ENCODE measurements around the gene MATN4.
"Not testable (repeated sequence)": the region's sequence is repeated elsewhere in the genome, so short reads cannot be mapped to it uniquely, and the experiment has no call there.

The MATN4 gene, protein sequence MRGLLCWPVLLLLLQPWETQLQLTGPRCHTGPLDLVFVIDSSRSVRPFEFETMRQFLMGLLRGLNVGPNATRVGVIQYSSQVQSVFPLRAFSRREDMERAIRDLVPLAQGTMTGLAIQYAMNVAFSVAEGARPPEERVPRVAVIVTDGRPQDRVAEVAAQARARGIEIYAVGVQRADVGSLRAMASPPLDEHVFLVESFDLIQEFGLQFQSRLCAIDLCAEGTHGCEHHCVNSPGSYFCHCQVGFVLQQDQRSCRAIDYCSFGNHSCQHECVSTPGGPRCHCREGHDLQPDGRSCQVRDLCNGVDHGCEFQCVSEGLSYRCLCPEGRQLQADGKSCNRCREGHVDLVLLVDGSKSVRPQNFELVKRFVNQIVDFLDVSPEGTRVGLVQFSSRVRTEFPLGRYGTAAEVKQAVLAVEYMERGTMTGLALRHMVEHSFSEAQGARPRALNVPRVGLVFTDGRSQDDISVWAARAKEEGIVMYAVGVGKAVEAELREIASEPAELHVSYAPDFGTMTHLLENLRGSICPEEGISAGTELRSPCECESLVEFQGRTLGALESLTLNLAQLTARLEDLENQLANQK

DNA sequence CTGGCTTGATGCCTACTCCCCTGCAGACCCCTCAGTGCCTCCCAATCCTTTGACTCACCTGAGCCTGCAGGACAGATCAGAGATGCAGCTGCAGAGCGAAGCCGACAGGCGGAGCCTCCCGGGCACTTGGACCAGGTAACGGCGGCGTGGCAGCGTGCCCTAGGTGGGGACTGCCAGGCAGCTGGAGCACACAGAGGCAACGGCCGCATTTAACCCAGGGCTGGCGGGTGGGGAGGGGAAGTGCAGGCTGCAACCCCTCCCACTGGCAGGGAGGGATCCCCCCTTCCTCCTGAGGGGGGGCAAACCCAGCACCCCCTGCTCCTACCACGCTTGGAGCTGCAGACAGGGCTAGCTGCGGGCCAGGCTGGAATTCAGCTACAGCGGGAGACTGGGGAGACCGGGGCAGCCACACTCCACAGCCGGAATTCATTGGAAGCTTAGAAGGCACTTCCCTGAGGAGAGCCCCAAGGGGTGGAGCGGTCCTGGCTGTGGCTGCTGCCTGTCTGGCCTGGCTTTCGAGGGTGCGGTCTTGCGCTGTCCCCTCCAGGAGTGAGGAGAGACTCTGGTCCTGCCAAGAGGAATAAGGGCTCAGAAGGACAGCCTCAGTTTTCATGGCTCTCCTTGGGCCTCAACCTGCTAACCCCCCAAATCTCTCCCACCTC lies at the start of gene MATN4:
TSS of gene MATN4 (minus strand) at position 183 of the 662 bp plus-strand sequence. CDS start 2,717 bp downstream, outside the sequence.
- H3K4me3 ChIP-seq (ENCODE audit: low read depth, low read length), result no peak within 1 kb of the TSS

DNA sequence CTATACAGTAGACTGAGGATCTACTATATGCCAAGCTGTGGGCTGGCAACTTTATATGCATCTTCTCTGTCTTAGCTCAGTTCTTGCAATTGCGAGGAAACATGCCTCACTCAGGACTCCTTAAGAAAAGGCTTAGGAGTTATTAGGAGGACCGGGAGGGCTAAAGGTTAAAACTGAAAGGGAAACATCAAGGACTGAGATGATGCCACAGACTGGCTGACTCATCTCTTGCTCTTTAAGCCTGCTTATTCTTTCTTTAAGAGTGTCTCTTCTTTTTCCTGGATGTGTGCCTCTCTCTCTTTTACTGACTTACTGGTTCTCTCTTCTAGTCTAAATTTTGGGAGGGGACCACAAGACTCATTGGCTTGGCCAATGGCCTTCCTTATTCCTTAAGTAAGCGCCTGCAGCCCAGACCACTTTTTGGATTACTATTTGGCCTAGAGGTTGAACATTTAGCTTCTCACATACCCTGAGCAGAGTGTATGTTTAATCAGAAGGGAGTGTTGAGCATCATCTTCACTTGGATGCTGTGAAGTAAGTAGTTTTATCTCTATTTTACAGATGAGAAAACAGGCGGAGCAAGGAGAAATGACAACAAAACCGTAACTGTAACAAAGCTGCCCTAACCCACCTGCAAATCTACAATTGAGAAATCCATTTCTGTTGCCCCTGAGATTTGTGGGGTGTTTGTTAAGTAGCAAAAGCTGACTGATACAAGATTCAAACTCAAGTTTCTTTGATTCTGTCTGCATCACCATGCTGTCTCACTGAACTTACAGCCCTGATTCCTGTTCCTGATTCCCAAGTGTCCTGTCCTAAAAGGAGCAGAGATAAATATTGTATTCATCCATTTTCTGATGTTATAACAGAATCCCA lies 47.3 kb upstream of the MATN4 start:
- no peak overlapping the region for H3K4me3 ChIP-seq (ENCODE audit: low read depth, low read length)

DNA sequence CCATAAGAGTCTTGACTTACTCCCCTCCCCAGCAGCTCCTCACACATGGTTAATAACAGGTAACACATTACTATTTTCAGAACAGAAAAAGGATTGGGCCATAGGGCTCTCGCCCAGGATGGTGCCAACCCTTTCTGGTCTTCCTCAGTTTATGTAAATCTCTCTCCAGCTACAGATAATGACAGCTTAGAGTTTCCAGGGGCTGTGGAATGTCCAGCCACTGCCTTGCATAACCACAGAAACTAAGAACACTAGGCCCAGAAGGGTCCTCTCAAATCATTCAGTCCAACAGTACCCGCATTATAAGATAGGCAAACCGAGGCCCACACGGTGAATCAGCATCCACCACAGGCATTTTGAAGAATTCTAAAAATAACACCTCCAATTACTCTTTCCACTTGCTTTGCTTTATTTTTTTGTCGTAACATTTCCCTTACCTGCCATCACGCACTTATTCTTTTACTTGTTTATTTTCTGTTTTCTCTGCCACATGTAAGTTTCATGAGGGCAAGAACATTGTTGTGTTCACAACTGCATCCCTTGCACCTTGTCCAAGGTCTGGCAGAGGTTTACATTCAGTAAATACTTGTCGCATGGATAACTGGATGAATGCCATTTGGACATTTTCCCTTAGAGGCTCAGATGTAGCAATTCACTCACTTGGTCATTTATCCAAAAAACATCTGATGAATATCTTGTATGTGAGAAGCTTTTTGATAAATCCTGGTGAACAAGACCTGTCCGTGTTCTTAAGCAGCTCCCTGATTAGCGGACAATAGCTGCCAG lies 46.5 kb upstream of the MATN4 start:
- H3K4me3 ChIP-seq (ENCODE audit: low read depth, low read length), result no peak overlapping the region

DNA sequence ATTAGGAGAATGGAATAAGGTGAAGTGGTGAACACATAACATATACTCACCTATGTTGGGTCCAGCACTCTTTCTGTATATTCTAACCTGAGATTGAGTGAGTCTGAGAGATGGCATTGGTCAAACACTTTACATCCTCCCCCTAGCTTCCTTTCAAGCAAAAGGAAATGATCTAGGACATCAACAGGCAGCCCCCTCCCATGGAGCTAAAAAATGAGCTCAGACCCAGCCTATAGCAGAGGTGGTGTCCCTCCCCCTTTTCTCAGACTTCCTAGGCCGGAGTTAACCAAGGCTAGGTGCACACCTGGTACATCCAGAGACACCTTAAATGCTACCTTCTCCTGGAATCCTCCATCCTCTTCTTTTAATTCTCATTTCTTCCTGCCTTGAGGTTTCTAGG lies 45.6 kb upstream of the MATN4 start:
- no peak overlapping the region for H3K4me3 ChIP-seq (ENCODE audit: low read depth, low read length)

DNA sequence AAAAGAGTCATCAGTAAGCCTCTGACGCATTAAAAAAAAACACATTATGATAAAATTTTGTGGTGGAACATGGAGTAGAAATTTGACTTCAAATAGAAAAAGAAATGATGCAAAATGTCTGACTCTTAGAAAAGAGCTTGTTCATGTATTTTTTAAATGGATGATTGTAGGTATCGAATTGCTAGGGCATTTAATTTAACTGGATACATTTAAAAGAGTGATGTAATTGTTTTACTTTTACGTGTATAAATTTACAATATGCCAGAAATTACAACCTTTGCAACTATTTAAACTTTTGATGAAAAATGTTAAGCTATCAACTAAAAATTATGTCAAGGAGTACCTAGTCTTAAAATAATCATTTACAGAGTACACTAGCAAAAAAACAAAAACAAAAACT lies 44.6 kb upstream of the MATN4 start:
- H3K4me3 ChIP-seq (ENCODE audit: low read depth, low read length), result no peak overlapping the region

DNA sequence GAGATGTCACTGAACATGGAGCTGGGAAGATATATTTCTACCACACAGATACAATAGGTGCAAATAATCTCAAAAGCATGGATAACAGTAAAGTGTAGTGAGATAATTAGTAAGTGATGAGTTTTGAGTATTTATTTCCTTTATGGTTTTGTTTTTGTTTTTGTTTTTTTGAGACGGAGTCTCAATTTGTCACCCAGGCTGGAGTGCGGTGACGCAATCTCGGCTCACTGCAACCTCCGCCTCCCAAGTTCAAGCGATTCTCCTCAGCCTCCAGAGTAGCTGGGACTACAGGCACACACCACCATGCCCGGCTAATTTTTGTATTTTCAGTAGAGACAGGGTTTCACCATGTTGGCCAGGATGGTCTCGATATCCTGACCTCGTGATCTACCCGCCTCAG lies 42.7 kb upstream of the MATN4 start:
- H3K4me3 ChIP-seq (ENCODE audit: low read depth, low read length), result not testable (repeated sequence)

DNA sequence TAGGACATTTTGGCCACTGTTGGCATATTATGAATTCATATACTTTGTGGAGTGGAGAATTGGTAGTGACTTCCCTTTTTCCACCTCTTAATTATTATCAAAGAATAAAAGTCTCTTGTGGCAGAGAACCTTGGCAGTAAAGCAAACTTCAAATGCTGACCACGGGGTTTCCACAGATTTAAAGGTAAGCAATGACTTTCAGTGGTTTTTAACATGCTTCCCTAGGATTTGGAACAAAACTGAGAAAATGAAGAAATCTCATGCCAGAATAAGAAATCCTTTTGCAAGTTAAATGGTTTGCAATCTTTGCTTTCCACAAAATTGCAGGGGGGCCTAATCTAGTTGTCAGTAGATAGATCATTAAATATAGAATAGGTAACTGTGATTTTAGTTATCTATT lies 42.1 kb upstream of the MATN4 start:
- no peak overlapping the region for H3K4me3 ChIP-seq (ENCODE audit: low read depth, low read length)

DNA sequence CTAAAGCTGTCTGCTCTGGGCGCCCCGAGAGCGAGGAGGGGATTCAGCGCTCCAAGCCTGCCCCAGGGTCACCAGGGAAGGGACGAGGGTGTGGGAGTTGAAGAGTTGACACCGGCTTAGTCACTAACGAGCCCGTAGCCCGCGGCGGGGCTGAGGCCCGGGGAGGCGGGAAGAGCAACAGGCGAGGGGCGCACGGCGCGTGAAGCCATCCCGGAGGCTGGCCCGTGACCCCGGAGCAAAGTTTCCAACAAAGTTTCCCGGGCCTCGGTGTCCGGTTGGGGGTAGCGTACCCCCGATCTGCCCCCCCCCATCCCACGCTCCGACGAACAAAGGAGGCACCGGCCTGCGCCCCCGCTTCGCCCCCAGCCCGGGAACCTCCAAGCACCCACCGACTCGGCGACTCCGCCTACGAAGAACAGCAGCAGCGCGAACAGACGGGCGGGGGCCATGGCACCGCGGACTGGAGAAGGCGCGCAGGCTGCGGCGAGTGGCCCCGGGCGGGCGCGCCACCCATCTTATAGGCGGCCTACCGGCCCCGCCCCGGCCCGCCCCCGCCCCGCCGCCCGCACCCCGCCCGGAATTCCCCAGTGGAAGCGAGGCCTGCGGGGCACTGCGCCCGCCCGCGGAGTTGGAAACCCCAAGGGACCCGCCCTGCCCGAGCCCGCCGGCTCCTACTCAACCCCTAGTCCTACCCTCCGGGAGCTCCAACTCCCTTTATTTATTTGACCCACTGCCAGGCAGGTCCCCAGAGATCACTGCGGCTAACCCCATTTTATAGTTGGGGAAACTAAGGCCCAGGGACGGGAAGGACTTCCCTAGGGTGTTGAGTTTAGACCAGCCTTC lies 40.1 kb upstream of the MATN4 start, which contains the start of gene SDC4:
TSS of gene SDC4 (minus strand) at position 489 of the 843 bp plus-strand sequence. CDS start at position 449, 40 bp downstream.
- peak within 1 kb of the TSS; percentile 80 for H3K4me3 ChIP-seq (ENCODE audit: low read depth, low read length)

DNA sequence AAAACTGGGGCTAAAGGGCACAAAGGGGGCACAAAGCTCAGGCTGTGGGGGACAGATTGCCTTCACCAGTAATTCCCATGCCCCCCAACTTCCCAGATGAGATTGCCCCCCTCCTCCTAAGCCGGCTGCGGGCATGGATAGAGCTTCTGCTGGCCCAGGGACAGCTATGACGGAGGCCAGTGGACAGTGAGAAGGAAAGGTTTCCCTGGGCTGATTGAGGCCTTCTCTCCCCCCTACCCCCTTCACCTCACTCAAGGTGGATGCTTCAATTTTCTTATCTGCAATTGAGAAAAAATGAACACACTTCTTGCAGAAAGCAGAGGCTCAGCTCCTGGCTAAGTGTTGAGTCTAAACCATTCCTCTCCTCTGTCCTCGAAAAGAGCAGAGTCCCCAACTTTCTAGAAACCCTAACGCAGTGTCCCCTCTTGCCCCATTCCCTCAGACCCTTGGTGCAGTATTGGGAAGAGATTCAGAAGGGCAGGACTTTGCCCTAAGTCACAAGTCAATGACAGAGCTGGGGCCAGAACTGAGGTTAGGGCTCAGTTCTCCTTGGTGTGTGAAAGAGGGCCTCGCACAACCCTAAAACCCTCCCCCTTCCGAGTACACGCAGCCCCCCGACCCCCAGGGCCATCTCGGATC lies 39.3 kb upstream of the MATN4 start:
- peak overlapping the region; percentile 80 for H3K4me3 ChIP-seq (ENCODE audit: low read depth, low read length)

DNA sequence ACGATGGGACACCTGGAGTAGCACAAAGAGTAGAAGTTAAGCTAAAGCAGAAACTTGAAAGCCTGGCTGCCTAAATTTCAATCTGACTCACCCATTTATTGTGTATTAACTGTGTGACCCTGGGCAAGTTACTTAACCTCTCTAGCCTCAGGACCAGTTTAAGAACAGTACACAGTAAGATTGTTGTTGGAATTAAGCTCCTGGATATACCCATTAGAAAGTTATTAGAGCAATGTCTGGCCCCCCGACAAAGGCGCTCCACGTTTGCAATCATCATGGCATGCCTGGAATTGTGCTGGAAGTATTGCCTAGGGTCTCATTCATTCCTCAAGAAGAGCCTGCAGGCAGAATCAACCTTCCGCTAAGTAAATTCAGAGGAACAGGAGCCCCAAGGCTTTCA lies 38.8 kb upstream of the MATN4 start:
- peak overlapping the region; percentile 80 for H3K4me3 ChIP-seq (ENCODE audit: low read depth, low read length)

DNA sequence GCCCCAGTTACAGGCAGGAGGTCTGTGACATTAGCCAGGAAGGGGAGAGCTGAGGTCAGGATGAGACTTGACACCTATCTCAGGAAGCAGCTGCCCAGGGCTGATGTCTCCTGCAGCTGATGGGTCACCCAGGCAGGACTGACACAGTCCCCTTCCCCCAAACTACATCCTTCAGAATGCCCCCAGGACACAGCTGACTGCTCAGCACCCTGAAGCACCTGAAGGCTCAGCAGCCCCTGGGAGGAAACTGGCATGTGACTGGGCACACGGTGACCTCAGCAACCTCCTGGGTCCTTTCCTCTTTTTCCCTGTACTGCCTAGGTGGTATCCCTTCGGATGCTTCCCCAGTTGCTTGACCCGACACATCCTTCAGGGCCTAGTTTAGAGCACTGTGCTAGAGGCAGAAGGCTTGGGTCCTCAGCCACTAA lies 38.2 kb upstream of the MATN4 start:
- no peak overlapping the region for H3K4me3 ChIP-seq (ENCODE audit: low read depth, low read length)

DNA sequence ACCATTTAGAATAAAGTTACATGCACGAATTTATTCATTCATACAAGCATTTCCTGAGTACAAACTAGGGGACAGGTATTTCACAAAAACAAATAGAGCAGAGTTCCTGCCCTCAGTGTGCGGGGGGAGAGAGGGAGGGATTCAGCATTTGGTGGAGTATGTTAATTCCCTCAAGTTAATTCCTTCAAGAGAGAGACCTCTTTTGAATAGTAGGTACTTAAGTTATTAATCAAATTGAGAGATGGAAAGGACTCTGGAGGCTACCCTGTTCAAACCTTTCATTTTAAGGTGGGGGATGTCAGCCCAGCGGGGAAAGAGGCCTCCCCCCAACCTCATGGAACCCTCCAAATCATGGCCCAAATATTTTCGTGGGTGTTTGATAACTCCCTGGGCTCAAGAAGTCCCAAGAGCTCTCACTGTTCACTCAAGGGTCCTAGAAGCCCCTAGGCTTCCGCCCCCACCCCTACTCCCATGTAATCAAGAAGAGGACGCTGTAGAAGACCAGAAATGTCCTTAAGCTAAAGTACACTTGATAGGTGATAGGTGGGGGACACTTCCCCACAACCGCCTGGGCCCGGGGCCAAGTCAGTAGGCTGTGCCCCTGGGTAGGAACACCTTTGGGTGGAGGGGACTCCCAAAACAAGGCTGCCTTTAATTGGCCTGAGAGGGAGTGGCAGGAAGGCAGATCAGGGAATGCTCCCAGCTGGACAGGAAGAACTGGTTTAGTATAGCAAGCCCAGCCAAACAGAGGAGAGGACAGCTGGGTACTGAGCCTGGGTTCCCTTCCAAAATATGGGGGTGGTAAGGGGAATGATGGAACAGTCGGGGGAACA lies 37.2 kb upstream of the MATN4 start:
- H3K4me3 ChIP-seq (ENCODE audit: low read depth, low read length), result no peak overlapping the region

DNA sequence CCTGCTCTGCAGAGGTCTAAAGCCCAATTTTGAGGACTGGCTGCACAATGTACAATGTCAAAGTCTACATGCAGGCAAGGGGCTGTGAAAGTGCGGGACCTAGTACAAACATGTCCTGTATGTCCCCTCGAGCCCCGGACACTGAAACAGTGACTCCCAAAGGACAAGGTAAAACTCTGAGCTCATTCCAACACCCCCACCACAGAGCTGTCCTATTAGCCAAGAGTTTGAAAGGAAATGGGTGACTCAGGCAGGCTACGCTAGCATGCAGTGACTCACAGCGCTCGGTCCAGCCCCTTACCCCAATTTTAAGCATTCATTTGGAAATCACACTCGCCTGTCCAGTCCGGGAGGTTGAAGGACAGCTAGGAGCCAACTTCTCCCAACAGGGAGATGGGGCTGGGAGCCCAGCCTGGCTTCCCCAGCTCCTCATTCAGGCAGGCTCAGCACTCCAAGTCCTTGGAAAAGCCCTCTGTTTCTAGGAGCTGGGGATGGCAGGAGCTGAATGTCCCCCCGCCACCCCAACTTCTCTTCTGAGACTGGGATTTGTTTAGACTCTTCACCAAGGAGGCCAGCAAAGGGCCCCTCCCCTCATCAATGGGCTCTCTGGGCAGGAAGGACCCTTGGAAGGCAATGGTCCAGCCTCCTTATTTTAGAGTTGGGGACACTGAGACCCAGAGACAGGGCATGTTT lies 36.2 kb upstream of the MATN4 start:
- no peak overlapping the region for H3K4me3 ChIP-seq (ENCODE audit: low read depth, low read length)

DNA sequence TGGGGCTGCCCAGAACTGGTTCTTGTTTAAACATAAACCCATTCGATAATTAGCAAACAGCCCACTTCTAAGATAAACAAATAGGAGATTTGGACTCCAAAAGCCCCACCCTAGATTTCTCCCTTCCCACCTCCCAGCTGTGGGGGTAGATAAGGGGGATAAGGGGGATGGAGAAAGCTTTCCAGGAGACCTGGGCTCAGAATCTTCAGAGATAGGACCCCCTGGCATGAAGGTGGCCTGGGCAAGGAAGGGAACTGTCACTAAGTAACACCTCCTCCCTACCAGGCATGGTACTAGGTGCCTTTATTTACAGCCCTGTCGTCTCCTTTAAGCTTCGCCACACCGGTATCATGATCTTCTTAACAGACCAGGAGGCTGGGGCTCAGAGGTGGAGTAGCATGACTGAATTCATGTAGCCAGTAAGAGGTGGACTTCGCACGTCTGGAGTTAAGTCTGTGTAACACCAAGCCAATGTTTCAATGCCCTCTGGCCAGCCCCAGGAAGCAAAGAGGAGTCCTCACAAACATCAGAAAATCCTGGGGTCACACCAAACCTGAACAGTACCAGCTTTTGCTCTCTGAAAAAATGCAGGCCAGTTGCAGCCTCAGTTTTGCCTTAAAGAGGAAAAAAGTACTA lies 35.6 kb upstream of the MATN4 start:
- no peak overlapping the region for H3K4me3 ChIP-seq (ENCODE audit: low read depth, low read length)

DNA sequence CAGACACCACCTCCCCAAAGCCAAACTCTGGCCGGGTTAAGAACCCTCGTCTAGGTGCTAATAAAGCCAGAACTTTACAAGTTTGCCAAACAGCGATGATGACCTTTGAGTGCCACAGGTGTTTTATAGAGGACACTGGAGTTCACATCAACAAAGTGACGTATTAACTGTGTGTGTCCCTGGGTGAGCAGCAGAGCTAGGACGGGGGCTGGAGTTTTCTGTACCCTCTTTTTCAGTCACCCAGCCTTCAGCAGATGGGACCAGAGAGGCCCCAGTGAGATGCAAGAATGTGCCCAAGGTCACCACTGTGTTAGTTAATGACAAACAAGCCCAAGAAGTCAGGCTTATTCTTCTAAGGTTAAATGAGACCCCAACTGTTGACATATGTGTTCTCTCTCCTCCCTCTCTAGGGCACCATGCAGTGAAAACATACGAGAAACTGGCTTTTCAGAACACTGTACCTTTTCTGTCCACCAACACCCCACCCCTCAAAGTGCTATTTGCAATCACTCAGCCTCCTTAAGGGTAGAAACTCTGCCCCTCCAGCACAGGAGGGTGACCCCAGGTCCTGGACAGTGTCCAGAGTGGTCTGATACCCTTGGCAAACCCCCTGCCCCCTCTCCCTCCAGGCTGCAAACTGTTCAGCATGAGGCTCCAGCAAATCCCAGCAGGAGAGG lies 34.9 kb upstream of the MATN4 start:
- H3K4me3 ChIP-seq (ENCODE audit: low read depth, low read length), result no peak overlapping the region
